ENCODE measurements around the gene MPPE1. TPM values are rescaled to one million over a fixed set of nuclear protein-coding genes. Genes with fewer than 3 reads are reported as not detected.
A peak's percentile ranks its signal among the peaks of the same experiment; 100 is the strongest.

The MPPE1 gene
- polyA plus RNA-seq, 1 donor: 37.3 TPM

DNA sequence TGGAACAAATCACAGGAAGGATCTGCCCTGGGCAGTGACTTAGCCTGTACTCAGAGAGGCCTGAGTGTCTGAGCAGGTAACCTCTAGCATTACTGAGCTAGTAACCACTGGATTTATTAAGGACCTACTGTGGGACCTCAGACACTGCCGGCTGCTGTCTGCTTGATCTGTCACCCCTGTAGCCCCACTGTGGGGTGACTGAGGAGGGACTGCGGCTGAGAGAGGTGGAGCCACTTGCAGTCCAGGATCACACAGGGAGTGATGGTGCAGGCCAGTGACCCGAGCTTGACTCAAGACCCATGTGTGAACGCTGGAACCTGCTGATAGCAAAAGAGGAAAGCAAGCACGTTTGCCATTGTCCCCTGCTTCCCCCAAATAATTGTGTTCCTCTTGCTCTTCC, 41.4 kb downstream of the MPPE1 start:
- Histone ChIP-seq H3K36me3 (ENCODE audit: control insufficient read depth, insufficient read depth, low read length) (no peaks in the 10 kb centered on the region), H3K27me3 (ENCODE audit: control insufficient read depth, insufficient read depth, low read length) (no peaks in the 10 kb centered on the region), H3K4me3 (ENCODE audit: low read length) (no peak overlapping the region), H3K4me1 (ENCODE audit: control insufficient read depth, insufficient read depth, low read length) (peaks cover 3% of the 10 kb centered on the region), H3K9me3 (ENCODE audit: control insufficient read depth, low read depth, low read length) (no peaks in the 10 kb centered on the region), H3K27ac (ENCODE audit: low read length) (no peak overlapping the region)
- DNase-seq: no peak
- no CpG with 5 or more reads among the region's 5 CpGs for WGBS (ENCODE audit: insufficient coverage, low lambda C conversion rate)

DNA sequence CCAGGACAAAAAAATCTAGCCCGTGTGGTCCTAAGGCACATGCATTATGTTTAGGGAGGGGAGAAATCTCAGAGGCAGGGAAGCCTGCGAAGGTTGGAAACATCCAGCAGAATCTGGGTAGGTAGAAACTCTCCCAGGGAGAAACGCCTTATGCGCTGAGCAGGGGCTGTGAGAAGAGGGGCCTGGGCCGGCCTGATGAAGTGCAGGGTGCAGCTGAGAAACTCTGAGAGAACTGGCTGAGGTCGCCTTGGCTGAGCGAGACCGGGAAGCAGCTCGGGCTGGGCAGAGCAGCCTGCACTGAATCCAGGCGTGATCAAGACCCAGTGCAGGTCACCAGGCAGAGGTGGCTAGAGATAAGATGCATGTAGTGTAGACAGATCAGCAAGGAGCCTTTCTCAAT, 41.8 kb downstream of the MPPE1 start:
- DNase-seq: no peak
- H3K27me3 ChIP-seq (ENCODE audit: control insufficient read depth, insufficient read depth, low read length): no peaks in the 10 kb centered on the region
- no peaks in the 10 kb centered on the region for H3K36me3 ChIP-seq (ENCODE audit: control insufficient read depth, insufficient read depth, low read length)
- no peaks in the 10 kb centered on the region for H3K9me3 ChIP-seq (ENCODE audit: control insufficient read depth, low read depth, low read length)
- H3K4me1 ChIP-seq (ENCODE audit: control insufficient read depth, insufficient read depth, low read length): peaks cover 3% of the 10 kb centered on the region
- no CpG with 5 or more reads among the region's 10 CpGs for WGBS (ENCODE audit: insufficient coverage, low lambda C conversion rate)
- no peak overlapping the region for H3K27ac ChIP-seq (ENCODE audit: low read length)
- H3K4me3 ChIP-seq (ENCODE audit: low read length): no peak overlapping the region

DNA sequence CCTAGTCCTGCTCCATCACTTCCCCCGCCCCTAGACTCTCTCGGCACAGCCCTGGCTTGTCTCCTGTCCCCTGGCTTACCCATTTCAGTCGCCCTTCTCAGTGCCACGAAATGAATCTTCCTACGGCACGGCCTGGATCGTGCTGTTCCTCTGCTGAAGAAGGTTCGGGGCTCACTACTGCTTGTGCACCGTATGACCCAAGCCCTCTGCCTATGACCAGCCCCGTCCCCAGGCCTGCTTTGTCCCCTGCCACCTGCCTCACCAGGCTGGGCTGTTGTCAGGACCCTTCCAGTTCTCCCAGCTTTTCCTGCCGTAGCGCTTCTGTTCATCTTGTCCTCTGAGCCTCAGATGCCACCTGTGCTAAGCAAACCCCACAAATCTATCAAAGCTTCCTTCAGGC, 43.0 kb downstream of the MPPE1 start:
- no peak overlapping the region for H3K4me3 ChIP-seq (ENCODE audit: low read length)
- no peak overlapping the region for H3K27ac ChIP-seq (ENCODE audit: low read length)
- H3K9me3 ChIP-seq (ENCODE audit: control insufficient read depth, low read depth, low read length): no peaks in the 10 kb centered on the region
- no peaks in the 10 kb centered on the region for H3K27me3 ChIP-seq (ENCODE audit: control insufficient read depth, insufficient read depth, low read length)
- 100% methylated on average over 1 of the region's 12 CpGs for whole genome bisulfite sequencing (ENCODE audit: insufficient coverage, low lambda C conversion rate)
- H3K36me3 ChIP-seq (ENCODE audit: control insufficient read depth, insufficient read depth, low read length): no peaks in the 10 kb centered on the region
- H3K4me1 ChIP-seq (ENCODE audit: control insufficient read depth, insufficient read depth, low read length): peaks cover 4% of the 10 kb centered on the region
- DNase-seq: no peak

DNA sequence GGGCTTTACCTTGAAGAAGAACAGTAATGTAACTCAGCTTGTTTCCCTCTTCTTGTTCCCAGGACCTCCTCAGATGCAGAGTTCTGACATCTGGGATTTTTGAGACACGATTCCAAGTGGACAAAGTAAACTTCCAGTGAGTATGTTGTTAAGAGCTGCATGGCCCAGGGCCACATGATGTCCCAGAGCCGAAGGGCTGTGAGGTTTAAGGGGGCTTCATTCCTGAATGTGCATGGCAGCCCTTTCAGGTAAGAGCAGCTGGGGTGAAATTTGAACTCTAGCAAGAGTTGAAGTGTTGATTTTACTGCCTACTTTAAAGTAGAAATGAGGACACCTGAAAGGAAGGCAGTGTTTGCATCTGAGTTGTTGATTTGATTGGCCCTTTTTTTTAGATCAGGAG, 43.6 kb downstream of the MPPE1 start:
- Histone ChIP-seq H3K27ac (ENCODE audit: low read length) (no peak overlapping the region), H3K27me3 (ENCODE audit: control insufficient read depth, insufficient read depth, low read length) (no peaks in the 10 kb centered on the region), H3K4me1 (ENCODE audit: control insufficient read depth, insufficient read depth, low read length) (peaks cover 5% of the 10 kb centered on the region), H3K4me3 (ENCODE audit: low read length) (no peak overlapping the region), H3K9me3 (ENCODE audit: control insufficient read depth, low read depth, low read length) (no peaks in the 10 kb centered on the region), H3K36me3 (ENCODE audit: control insufficient read depth, insufficient read depth, low read length) (no peaks in the 10 kb centered on the region)
- DNase-seq: no peak
- no CpG with 5 or more reads among the region's 2 CpGs for WGBS (ENCODE audit: insufficient coverage, low lambda C conversion rate)

- Histone ChIP-seq H3K4me3 (ENCODE audit: low read length) (no peak overlapping the region), H3K9me3 (ENCODE audit: control insufficient read depth, low read depth, low read length) (no peaks in the 10 kb centered on the region), H3K36me3 (ENCODE audit: control insufficient read depth, insufficient read depth, low read length) (no peaks in the 10 kb centered on the region), H3K27ac (ENCODE audit: low read length) (peak overlapping the region; percentile 46), H3K4me1 (ENCODE audit: control insufficient read depth, insufficient read depth, low read length) (peaks cover 10% of the 10 kb centered on the region), H3K27me3 (ENCODE audit: control insufficient read depth, insufficient read depth, low read length) (no peaks in the 10 kb centered on the region)
- peak; percentile 22 to 53 for DNase-seq
- no CpG with 5 or more reads among the region's 6 CpGs for WGBS (ENCODE audit: insufficient coverage, low lambda C conversion rate)
Observed at GRCh38 chr18:11862468-11863137, 45.5 kb downstream of the MPPE1 start.

- DNase-seq: no peak
- whole genome bisulfite sequencing (ENCODE audit: insufficient coverage, low lambda C conversion rate): 96% methylated on average over 5 of the region's 20 CpGs
- H3K27ac ChIP-seq (ENCODE audit: low read length): peak overlapping the region; percentile 35
Observed at GRCh38 chr18:11861583-11862288, 46.4 kb downstream of the MPPE1 start.

GRCh38 chr18:11860594-11861450, 47.3 kb downstream of the MPPE1 start:
- H3K27me3 ChIP-seq (ENCODE audit: control insufficient read depth, insufficient read depth, low read length): no peaks in the 10 kb centered on the region
- no peaks in the 10 kb centered on the region for H3K36me3 ChIP-seq (ENCODE audit: control insufficient read depth, insufficient read depth, low read length)
- WGBS (ENCODE audit: insufficient coverage, low lambda C conversion rate): 100% methylated on average over 3 of the region's 17 CpGs
- H3K4me3 ChIP-seq (ENCODE audit: low read length): no peak overlapping the region
- H3K9me3 ChIP-seq (ENCODE audit: control insufficient read depth, low read depth, low read length): no peaks in the 10 kb centered on the region
- DNase-seq: peak in 1 of 2 donors; percentile 26
- peaks cover 24% of the 10 kb centered on the region for H3K4me1 ChIP-seq (ENCODE audit: control insufficient read depth, insufficient read depth, low read length)
- H3K27ac ChIP-seq (ENCODE audit: low read length): no peak overlapping the region

More at GRCh38 chr18:11861583-11862288, 46.4 kb downstream of the MPPE1 start:
- no peaks in the 10 kb centered on the region for H3K36me3 ChIP-seq (ENCODE audit: control insufficient read depth, insufficient read depth, low read length)
- peaks cover 16% of the 10 kb centered on the region for H3K4me1 ChIP-seq (ENCODE audit: control insufficient read depth, insufficient read depth, low read length)
- H3K4me3 ChIP-seq (ENCODE audit: low read length): no peak overlapping the region
- no peaks in the 10 kb centered on the region for H3K27me3 ChIP-seq (ENCODE audit: control insufficient read depth, insufficient read depth, low read length)
- no peaks in the 10 kb centered on the region for H3K9me3 ChIP-seq (ENCODE audit: control insufficient read depth, low read depth, low read length)

DNA sequence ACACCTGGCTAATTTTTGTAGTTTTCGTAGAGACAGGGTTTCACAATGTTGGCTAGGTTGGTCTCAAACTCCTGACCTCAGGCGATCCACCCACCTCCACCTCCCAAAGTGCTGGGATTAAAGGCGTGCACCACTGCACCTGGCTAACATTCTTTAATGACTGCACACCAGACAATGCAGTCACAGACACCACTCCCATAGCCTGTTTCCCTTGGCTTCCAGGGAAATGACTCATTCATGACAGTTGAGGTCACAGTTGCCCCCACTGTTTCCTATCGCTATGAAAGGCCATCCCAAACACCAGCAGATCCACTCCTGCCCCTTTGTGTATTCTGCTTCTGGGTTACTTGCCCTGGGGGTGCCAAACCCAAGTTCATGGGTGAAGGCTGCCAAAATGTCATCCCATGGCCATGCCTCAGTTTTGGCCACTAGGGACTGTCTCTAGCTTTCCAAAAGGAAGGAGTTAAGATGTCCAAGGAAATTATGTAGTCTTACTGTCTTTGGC, 48.2 kb downstream of the MPPE1 start:
- Histone ChIP-seq H3K27me3 (ENCODE audit: control insufficient read depth, insufficient read depth, low read length) (no peaks in the 10 kb centered on the region), H3K4me1 (ENCODE audit: control insufficient read depth, insufficient read depth, low read length) (peaks cover 24% of the 10 kb centered on the region), H3K9me3 (ENCODE audit: control insufficient read depth, low read depth, low read length) (no peaks in the 10 kb centered on the region), H3K4me3 (ENCODE audit: low read length) (no peak overlapping the region), H3K36me3 (ENCODE audit: control insufficient read depth, insufficient read depth, low read length) (no peaks in the 10 kb centered on the region), H3K27ac (ENCODE audit: low read length) (no peak overlapping the region)
- no CpG with 5 or more reads among the region's 4 CpGs for WGBS (ENCODE audit: insufficient coverage, low lambda C conversion rate)
- DNase-seq: peak; percentile 25 to 54

GRCh38 chr18:11859282-11859830, 48.8 kb downstream of the MPPE1 start:
- H3K27ac ChIP-seq (ENCODE audit: low read length): no peak overlapping the region

More at GRCh38 chr18:11859282-11859830, 48.8 kb downstream of the MPPE1 start:
- Histone ChIP-seq H3K4me3 (ENCODE audit: low read length) (no peak overlapping the region), H3K27me3 (ENCODE audit: control insufficient read depth, insufficient read depth, low read length) (no peaks in the 10 kb centered on the region), H3K36me3 (ENCODE audit: control insufficient read depth, insufficient read depth, low read length) (no peaks in the 10 kb centered on the region), H3K4me1 (ENCODE audit: control insufficient read depth, insufficient read depth, low read length) (peaks cover 24% of the 10 kb centered on the region), H3K9me3 (ENCODE audit: control insufficient read depth, low read depth, low read length) (no peaks in the 10 kb centered on the region)
- DNase-seq: no peak
- WGBS (ENCODE audit: insufficient coverage, low lambda C conversion rate): no CpG with 5 or more reads among the region's 7 CpGs
